CD4-positive, alpha-beta T cell treated with Interleukin-12 subunit alpha and Interleukin-12 subunit beta, for 1 hour (primary cell): ENCODE results near the gene RAD51.
"Not testable (repeated sequence)": the region's sequence is repeated elsewhere in the genome, so short reads cannot be mapped to it uniquely, and the experiment has no call there.

Experiments
- DNase-seq: peaks from one replicate; pipeline ENCODE4 v3.0.0-alpha.2; 2020

RAD51 gene

DNA sequence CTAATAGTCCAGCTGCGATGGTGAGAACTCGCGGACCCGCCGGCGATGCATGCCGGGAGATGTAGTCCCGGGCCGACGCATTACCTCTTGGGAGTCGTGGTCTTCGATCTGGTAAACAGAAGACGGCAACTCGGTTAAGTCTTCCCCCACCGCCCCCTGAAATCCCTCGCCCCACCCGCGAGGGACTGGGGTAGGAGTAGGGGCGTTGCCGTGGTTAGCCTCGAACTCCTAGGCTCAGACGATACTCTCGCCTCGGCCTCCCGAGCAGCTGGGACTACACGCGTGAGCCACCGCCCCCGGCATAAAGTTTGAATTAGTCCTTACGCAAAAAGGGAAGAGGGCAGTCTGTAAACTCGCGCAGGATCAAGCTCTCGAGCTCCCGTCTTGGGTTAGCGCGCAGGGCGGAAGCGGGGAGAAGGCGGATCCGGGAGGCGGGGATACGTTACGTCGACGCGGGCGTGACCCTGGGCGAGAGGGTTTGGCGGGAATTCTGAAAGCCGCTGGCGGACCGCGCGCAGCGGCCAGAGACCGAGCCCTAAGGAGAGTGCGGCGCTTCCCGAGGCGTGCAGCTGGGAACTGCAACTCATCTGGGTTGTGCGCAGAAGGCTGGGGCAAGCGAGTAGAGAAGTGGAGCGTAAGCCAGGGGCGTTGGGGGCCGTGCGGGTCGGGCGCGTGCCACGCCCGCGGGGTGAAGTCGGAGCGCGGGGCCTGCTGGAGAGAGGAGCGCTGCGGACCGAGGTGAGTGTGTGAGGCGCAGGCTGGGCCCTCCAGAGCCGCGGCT lies at the start of gene RAD51:
Gene RAD51 (plus strand): TSS at position 487 of the 781 bp plus-strand sequence. CDS start 3,585 bp downstream, outside the sequence.
- DNase-seq, result peak; percentile 92

DNA sequence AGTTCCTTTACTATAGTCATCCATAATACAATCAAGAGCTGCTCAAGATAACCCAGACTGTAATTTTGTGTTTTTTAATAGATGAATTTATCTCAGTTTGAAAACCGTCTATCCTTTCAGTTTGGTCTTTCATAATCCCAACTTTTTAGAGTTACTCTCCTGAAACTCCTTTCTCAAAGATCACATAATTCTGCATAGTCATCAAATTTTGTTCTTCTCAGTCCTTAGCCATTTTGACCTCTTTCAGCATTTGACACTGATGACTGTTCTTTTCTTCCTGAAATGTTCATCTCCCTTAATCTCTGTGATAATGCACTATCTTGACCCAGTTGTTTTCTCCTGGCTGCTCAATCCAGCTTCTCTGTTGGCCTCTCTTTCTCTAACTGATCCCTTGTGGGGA lies 47.5 kb upstream of the RAD51 start:
- DNase-seq, result no peak

DNA sequence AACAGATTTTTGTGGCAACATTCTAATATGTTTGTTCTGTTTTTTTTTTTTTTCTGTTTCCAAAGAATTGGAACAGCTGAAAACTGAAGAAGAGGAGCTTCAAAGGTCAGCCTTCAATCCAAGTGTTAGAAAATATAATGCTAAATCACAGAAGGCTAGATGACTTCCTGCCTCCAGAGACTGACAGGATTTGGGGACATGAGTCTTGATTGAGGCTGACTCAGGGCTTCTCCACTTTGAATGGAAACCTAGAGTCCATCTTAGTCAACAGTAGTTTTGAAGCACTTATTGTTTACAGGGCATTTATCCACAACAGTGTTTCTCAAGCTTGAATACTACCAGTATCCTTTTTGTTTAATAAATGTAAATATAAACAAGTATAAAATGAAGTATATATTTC lies 44.5 kb upstream of the RAD51 start:
- no peak for DNase-seq

DNA sequence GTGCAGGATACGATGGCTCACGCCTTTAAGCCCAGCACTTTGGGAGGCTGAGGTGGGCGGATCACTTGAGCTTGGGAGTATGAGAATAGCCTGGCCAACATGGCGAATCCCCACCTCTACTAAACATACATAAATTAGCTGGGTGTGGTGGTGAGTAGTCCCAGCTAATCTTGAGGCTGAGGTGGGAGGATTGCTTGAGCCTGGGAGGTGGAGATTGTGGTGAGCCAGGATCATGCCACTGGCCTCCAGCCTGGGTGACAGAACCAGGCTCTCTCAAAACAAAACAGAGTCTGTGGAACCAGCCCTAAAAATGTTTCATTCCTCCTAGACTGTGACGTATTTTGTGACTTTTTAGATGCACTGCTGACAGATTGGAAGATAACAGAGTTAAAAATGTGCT lies 34.3 kb upstream of the RAD51 start:
- no peak for DNase-seq

DNA sequence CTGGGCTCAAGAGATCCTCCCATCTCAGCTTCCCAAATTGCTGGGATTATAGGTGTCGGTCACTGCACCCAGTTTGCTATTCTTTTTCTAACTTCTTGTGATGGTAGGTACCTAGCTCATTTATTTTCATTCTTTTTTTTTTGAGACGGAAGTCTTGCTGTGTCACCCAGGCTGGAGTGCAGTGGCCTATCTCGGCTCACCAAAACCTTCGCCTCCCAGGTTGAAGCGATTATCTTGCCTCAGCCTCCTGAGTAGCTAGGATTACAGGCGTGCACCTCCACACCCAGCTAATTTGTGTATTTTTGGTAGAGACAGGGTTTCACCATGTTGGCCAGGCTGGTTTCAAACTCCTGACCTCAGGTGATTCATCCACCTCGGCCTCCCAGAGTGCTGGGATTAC lies 30.1 kb upstream of the RAD51 start:
- DNase-seq, result no peak

DNA sequence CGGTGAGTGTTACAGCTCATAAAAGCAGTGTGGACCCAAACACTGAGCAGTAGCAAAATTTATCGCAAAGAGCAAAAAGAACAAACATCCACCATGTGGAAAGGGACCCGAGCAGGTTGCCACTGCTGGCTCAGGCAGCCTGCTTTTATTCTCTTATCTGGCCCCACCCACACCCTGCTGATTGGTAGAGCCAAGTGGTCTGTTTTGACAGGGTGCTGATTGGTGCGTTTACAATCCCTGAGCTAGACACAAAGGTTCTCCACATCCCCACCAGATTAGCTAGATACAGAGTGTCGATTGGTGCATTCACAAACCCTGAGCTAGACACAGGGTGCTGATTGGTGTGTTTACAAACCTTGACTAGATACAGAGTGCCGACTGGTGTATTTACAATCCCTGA lies 18.7 kb upstream of the RAD51 start:
- not testable (repeated sequence) for DNase-seq

DNA sequence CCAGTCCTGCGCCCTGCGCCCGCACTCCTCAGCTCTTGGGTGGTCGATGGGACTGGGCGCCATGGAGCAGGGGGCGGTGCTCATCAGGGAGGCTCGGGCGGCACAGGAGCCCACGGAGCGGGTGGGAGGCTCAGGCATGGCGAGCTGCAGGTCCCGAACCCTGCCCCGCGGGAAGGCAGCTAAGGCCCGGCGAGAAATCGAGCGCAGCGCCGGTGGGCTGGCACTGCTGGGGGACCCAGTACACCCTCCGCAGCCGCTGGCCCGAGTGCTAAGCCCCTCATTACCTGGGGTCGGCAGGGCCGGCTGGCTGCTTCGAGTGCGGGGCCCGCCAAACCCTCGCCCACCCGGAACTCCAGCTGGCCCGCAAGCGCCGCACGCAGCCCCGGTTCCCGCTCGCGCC lies 18.1 kb upstream of the RAD51 start:
- not testable (repeated sequence) for DNase-seq

DNA sequence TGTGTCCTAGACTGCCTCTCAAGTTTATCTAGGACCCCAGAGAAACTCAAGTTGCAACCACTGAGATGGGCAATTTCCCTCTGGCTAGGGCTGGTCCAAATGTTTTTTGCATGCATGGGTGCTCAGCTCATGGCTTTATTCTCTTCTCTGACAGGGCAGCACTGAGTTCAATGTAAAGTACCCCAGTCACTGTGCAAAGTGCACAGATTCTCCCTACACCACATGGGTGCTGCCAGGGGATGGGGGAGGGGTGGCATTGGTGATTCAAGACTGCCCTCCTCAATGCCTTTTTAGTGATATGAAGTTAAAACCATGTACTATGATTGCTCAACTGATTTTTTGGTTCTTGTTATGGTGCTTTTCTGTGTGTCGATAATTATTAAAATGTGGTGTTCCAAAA lies 14.8 kb upstream of the RAD51 start:
- DNase-seq, result no peak

DNA sequence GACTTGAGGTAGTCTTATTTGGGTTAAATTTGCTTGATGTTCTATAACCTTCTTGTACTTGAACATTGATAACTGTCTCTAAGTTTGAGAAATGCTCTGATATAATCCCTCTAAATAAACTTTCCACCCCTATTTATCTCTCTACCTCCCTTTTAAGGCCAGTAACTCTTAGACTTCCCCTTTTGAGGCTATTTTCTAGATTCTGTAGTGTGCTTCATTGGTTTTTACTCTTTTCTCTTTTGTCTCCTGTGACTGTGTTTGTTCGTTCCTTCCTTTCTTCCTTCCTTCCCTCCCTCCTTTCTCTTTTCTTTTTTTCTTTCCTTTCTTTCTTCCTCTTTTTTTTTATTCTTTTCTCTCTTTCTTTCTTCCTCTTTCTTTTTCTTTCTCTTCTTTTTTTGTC lies 14.0 kb upstream of the RAD51 start:
- not testable (repeated sequence) for DNase-seq

DNA sequence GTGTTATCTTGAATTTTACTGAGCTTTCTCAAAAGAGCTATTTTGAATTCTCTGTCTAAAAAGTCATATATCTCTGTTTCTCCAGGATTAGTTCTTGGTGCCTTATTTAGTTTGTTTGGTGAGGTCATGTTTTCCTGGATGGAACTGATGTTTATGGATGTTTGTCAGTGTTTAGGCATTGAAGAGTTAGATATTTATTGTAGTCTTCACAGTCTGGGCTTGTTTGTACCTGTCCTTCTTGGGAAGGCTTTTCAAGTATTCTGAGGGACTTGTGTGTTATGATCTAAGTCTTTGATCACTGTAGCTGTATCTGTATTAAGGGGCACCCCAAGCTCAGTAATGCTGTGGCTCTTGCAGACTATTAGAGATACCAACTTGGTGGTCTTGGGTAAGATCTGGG lies 10.6 kb upstream of the RAD51 start:
- DNase-seq, result no peak

DNA sequence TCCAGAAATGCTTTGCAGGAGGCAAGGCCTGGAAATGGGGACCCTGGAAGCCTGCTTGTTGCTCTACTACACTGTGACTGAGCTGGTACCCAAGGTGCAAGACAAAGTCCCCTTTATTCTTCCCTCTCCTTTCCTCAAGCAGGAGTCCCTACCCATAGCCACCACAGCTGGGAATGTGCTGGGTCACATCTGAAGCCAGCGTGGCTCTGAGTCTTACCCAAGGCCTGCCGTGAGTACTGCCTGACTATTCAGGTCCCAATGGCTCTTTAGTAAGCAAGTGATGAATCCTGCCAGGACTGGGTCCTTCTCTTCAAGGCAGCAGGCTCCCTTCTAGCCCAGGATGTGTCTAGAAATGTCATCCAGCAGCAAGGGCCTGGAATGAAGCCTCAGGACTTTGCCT lies 9.6 kb upstream of the RAD51 start:
- no peak for DNase-seq

DNA sequence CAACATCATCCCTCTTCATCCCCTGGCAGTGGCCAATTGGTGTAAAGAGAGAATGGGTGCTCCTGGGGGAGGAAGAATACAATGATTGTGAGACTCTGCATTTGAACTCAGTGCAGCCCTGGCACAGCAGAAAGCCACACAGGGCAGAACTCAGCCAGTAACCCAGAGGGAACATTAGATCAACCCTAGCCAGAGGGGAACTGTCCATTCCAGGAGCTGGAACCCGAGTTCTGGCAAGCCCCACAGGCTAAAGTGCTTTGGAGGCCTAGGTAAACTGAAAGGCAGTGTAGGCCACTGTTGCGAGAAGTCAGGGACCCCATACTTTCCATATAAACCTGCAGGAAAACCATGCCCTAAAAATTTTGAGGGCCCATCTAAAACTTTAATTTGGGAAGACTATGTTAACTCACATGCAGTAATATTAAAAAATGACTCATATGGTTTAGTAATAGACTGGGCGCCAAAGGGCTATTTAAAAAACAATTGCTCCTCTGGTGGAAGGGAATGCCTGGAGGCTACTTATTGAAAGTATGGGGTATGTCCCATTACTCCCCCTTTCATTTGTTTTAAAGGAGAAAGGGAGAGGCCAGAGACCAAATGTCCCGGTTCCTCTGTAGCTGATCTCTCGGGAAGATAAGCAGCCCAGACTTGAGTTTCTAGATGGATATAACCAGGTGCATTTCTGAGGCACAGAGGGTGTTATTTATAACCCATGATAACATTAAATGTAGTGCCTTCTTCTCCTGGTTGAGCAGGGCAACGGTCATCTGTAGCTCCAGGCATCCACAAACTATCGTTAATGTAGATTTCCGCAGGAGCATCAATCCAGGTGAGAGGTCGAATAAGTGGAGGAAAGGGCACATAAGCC lies 5.8 kb upstream of the RAD51 start:
- DNase-seq, result no peak

DNA sequence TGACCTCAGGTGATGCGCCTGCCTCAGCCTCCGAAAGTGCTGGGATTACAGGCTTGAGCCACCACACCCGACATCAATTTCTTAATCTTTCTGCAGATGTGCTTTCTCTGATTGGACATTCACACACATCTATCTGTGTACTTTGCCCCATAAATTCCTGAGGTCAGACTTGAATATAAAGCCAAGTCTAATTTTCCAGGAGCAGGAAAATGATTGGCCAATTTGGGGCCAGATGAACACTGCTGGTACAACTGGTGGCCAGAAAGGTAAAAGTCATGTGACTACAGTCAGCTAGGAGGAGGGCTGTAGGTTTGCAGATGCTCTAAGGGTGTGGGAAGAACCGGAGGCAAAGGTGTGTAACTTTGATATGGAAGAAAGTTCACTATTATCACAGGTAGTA lies 3.2 kb upstream of the RAD51 start:
- DNase-seq, result no peak

DNA sequence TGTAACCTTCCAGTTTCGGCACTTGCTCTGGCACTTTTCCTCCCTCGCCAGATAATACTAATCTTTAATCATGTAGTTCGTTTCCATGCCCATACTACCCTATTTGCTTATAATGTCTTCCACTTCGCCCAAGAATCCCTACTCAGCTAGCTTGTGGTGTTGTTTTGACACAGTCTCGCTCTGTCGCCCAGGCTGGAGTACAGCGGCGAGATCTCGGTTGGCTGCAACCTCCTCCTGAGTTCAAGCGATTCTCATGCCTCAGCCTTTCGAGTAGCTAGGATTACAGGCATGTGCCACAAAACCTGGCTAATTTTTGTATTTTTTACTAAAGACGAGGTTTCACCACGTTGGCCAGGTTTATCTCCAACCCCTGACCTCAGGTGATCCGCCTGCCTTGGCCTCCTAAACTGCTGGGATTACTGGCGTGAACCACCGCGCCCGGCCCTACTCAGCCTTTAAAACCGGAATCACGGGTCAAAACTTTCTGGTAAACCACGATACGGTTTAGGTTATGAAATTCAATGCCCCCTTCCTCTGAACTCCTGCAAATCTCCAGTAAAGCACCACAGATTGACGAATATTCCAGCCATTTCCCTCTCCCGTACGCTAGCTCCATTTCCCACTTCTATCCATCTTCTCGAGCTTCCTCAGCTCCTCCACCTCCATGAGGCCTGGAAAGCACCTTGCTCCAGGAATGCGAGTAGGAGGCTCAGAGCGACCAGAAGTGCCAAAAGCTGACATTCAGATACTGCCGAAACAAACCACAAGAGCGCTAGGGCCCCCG lies 878 bp upstream of the RAD51 start:
- DNase-seq, result no peak

DNA sequence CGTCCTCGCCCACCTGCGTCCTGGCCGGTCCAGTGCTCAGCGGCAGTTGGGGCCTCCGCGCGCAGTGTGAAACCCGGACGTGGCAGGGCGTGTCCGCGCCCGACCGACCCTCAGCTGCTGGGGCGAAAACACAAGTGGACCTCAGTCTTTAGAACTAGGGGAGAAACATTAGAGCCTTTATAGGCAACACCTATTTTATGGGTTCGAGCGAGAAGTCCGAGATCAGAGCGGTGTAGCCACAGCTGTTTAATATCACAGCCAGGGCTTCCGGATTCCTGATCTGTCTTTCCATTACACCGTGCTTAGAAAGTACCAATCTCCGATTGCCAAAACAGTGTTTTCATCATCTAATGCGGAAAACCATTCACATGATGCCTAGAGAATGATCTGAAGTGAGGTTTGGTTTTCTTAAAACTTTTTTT lies 506 bp downstream of the RAD51 start:
- peak; percentile 25 for DNase-seq

DNA sequence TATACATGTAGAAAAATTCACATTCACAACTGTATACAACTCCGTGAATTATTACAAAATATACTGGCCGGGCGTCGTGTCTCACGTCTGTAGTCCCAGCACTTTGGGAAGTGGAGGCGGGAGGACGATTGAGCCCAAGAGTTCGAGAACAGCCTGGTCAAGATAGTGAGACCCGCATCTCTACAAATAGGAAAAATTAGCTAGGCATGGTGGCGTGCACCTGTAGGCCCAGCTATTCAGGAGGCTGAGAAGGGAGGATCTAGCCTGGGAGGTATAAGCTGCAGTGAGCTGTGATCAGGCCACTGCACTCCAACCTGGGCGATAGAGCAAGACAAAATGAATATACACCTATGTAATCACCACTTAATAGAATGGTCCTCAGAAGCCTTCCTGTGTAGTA lies 1.3 kb downstream of the RAD51 start:
- DNase-seq, result no peak

DNA sequence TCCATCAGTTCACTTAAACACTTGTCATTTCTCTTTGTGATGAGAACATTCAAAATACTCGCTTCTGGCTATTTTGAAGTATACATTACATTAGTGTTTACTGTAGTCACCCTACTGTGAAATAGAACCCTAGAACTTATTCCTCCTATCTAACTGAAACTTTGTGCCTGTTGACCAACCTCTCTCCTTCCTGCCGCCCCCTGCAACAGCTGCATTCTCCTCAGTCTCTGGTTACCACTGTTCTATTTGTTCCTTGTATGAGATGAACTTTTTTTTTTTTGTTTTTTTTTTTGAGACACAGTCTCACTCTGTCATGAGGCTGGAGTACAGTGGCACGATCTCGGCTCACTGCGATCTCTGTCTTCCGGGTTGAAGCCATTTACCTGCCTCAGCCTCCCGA lies 2.9 kb downstream of the RAD51 start:
- no peak for DNase-seq

DNA sequence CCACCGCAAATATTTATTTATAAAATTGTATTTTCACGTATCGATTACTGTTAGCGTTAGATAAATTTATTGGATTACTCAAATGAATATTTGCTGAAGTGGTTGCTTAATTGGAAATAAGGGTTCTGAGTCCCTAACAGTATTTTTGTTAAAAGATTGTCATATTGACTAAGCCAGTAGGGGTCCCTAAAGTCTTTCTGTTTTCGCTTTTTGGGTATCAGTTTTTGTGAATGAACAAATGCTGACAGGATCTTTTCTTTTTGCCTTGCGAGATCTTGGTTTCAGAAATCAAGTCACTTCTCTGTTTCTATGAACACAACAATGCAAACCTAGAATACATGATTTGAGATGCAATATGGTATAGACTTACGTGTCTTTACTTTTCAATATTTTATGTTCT lies 7.1 kb downstream of the RAD51 start:
- peak; percentile 54 for DNase-seq

DNA sequence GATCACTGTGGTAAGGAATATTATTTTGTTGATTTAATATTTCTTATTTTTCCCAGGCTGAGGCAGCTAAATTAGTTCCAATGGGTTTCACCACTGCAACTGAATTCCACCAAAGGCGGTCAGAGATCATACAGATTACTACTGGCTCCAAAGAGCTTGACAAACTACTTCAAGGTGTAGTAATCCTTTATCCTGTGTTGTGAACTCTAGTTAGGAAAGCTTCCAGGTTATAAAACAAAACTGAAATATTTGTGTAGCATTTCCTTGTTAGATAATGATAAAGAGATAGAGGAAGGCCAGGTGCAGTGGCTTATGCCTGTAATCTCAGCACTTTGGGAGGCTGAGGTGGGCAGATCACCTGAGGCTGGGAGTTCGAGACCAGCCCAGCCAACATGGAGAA lies 11.1 kb downstream of the RAD51 start:
- no peak for DNase-seq

DNA sequence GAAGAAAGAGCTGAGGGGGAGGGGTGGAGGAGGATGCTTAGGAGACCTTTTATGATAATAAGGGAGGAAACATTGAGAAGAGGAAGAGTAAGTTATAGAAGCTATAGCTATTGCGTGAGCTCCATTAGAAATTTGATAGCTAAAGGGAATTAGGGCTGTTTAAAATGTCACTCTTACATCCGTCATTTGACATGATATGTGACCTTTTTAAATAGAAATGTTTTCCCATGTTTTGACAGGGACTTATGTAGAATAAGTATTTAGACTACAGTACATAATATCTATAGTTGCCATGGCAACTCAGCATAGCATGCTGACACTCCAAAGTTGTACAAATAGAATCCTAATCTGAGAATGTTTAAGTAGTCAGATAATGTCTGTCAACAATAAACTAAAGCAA lies 19.2 kb downstream of the RAD51 start:
- DNase-seq, result no peak

DNA sequence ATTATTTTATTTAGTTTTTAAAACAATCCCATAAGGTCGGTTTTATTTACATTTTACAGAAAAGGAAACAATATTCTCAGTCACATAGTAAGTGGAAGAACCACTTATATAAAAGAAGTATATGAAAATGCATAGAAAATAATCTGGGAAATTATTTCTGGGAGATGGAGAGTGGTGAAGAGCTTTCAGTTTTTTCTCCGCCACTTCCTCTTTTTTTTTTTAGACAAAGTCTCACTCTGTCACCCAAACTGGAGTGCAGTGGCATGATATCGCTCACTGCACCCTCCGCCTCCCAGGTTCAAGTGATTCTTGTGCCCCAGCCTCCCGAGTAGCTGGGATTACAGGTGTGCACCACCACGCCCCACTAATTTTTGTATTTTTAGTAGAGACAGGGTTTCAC lies 21.2 kb downstream of the RAD51 start:
- DNase-seq, result no peak

DNA sequence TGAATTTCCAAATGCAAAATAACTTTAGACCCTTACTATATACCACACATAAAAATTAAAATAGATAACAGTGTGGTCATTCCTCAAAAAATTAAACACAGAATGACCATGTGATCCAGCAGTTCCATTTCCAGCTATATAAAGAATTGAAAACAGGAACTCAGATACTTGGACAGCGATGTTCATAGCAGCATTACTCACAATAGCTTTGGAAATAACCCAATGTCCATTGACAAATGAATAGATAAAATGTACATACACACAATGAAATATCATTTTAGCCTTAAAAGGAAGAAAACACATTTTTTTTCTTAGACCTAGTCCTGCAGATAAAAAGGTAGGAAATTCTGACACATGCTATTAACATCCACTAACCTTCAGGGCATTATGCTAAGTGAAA lies 26.7 kb downstream of the RAD51 start:
- no peak for DNase-seq

DNA sequence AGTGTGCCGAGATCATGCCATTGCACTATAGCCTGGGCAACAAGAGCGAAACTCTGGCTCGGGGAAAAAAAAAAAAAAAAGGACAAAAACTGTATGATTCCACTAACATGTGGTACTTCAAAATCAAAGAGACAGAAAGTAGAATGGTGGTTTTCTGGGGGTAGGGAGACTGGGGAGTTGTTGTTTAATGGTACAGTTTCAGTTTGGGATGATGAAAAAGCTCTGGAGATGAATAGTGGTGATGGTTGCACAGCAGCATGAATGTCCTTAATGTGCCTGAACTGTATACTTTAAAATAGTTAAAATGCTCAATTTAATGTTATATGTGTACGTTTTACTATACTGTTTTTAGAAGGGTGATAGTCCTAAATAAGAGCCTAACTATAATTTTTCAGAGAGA lies 27.4 kb downstream of the RAD51 start:
- DNase-seq, result no peak

DNA sequence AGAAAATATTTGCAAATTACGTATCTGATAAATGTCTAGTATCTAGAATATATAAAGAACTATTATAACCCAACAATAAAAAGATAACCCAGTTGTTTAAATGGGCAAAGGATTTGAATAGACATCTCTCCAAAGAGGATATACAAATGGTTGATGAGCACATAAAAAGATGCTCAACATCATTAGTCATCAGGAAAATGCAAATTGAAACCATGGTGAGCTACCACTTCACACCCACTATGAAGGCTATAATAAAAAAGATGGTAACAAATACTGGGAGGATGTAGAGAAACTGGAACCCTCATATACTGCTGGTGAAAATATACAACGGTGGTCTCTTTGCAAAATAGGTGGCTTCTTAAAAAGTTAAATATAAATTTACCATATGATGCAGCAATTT lies 28.0 kb downstream of the RAD51 start:
- DNase-seq, result no peak
